CD14-positive monocyte (primary cell): ENCODE measurements around the gene FLAD1. TPM values are rescaled to one million over a fixed set of nuclear protein-coding genes. Genes with fewer than 3 reads are reported as not detected.

ENCODE experiments used
- DNase-seq, 3 donors: peaks; one replicate each; pipeline ENCODE4 v3.0.0-alpha.2; 2011 to 2022
- H2AFZ ChIP-seq: 2 replicates; pipeline ENCODE4 v1.6.0; 2012; ENCODE audit warnings: mild to moderate bottlenecking, low read depth, low read length, inconsistent platforms; ENCODE audit not compliant: insufficient read depth, poor library complexity, severe bottlenecking
- H3K27ac ChIP-seq, 2 donors: 1 replicate in 1 of 2; 2 replicates in 1 of 2; pipeline ENCODE4 v1.5.1; 2012 to 2013; ENCODE audit warnings: low read length in 2 of 2, control low read depth in 1 of 2, inconsistent platforms in 1 of 2, low read depth in 1 of 2, mild to moderate bottlenecking in 1 of 2
- H3K27me3 ChIP-seq, 2 donors: one replicate each; pipeline versions ENCODE4 v1.6.0 to v1.6.1; 2011 to 2013; ENCODE audit warnings: low read length in 2 of 2; ENCODE audit not compliant: control insufficient read depth in 2 of 2, insufficient read depth in 2 of 2
- H3K36me3 ChIP-seq, 2 donors: replicated peaks in 1 of 2; 1 replicate in 1 of 2; 2 replicates in 1 of 2; pipeline versions ENCODE4 v1.5.1 to v1.6.1; 2012 to 2013; ENCODE audit warnings: low read length in 2 of 2, control low read depth in 1 of 2, inconsistent platforms in 1 of 2, mild to moderate bottlenecking in 1 of 2; ENCODE audit not compliant: insufficient read depth in 2 of 2, control insufficient read depth in 1 of 2
- H3K4me1 ChIP-seq, 2 donors: 1 replicate in 1 of 2; 2 replicates in 1 of 2; pipeline versions ENCODE4 v1.5.1 to v1.6.1; 2012 to 2013; ENCODE audit warnings: low read length in 2 of 2, control low read depth in 1 of 2, inconsistent platforms in 1 of 2, mild to moderate bottlenecking in 1 of 2, moderate library complexity in 1 of 2; ENCODE audit not compliant: insufficient read depth in 2 of 2, control insufficient read depth in 1 of 2
- H3K4me2 ChIP-seq: replicated peaks from 2 replicates; pipeline ENCODE3; 2012; ENCODE audit warnings: low read length, moderate library complexity, mild to moderate bottlenecking; ENCODE audit not compliant: poor library complexity, severe bottlenecking; ENCODE audit errors: extremely low read depth
- H3K4me3 ChIP-seq, 3 experiments: fragments of 200-600 bp in 1 of 3; sonication (generic) in 1 of 3; replicated peaks in 1 of 3; 1 replicate in 2 of 3; 2 replicates in 1 of 3; pipeline ENCODE4 v1.5.1; 2011 to 2013; ENCODE audit warnings: low read length in 3 of 3, mild to moderate bottlenecking in 3 of 3, control low read depth in 2 of 3, low read depth in 2 of 3, inconsistent platforms in 1 of 3, moderate library complexity in 1 of 3
- H3K79me2 ChIP-seq: 2 replicates; pipeline ENCODE4 v1.6.0; 2012; ENCODE audit warnings: mild to moderate bottlenecking, control low read depth, inconsistent platforms, low read length, moderate library complexity; ENCODE audit not compliant: insufficient read depth
- H3K9ac ChIP-seq: 2 replicates; pipeline ENCODE4 v1.6.0; 2017; ENCODE audit warnings: low read length, mild to moderate bottlenecking; ENCODE audit not compliant: insufficient read depth, poor library complexity, severe bottlenecking
- H3K9me3 ChIP-seq, 2 donors: replicated peaks in 1 of 2; 1 replicate in 1 of 2; 2 replicates in 1 of 2; pipeline versions ENCODE4 v1.5.1 to v1.6.1; 2012 to 2013; ENCODE audit warnings: low read length in 2 of 2, control low read depth in 1 of 2; ENCODE audit not compliant: control insufficient read depth in 1 of 2, insufficient read depth in 1 of 2
- H4K20me1 ChIP-seq: 2 replicates; pipeline ENCODE4 v1.6.0; 2012; ENCODE audit warnings: mild to moderate bottlenecking, low read length, control low read depth, moderate library complexity; ENCODE audit not compliant: insufficient read depth
- H3K27ac Mint-ChIP-seq, 7 donors: one replicate each; pipeline ENCODE4 v1.8.0; 2020; ENCODE audit warnings: mild to moderate bottlenecking in 7 of 7, mixed read lengths in 7 of 7, moderate library complexity in 6 of 7, inconsistent platforms in 2 of 7
- H3K27me3 Mint-ChIP-seq, 3 donors: one replicate each; pipeline ENCODE4 v1.8.0; 2021 to 2022; ENCODE audit warnings: low read depth in 3 of 3, mild to moderate bottlenecking in 3 of 3, mixed read lengths in 3 of 3, moderate library complexity in 3 of 3, inconsistent platforms in 1 of 3
- H3K36me3 Mint-ChIP-seq, 2 donors: one replicate each; pipeline ENCODE4 v1.8.0; 2020; ENCODE audit warnings: mixed read lengths in 2 of 2, inconsistent platforms in 1 of 2, mild to moderate bottlenecking in 1 of 2
- H3K4me1 Mint-ChIP-seq: one replicate; pipeline ENCODE4 v1.8.0; 2020; ENCODE audit warnings: mild to moderate bottlenecking, mixed read lengths
- H3K4me3 Mint-ChIP-seq, 2 donors: one replicate each; pipeline ENCODE4 v1.8.0; 2020; ENCODE audit warnings: mild to moderate bottlenecking in 2 of 2, mixed read lengths in 2 of 2, moderate library complexity in 1 of 2
- H3K9me3 Mint-ChIP-seq, 7 donors: one replicate each; pipeline ENCODE4 v1.8.0; 2020 to 2022; ENCODE audit warnings: mixed read lengths in 7 of 7, mild to moderate bottlenecking in 6 of 7, moderate library complexity in 6 of 7, inconsistent platforms in 2 of 7
- CTCF ChIP-seq: fragments of 200-600 bp; IDR thresholded peaks from one replicate; pipeline ENCODE4 v1.8.0; 2022; ENCODE audit warnings: antibody characterized with exemption, mild to moderate bottlenecking
- WGBS: methylation state at CpG from one replicate; pipeline ENCODE4 v1.1.5; 2013; ENCODE audit warnings: missing lambda C conversion rate; ENCODE audit not compliant: insufficient coverage; 5-methylcytosine and 5-hydroxymethylcytosine counted together
- intact Hi-C, 2 donors: fragments of 100-400 bp; cut with micrococcal nuclease; formaldehyde crosslinking; loops; one replicate each; pipeline versions ENCODE4 v1.15.0 to v1.15.1; 2023
- polyA plus RNA-seq, 3 donors: library from polyadenylated mRNA; depleted of rRNA in 1 of 3; unstranded in 2 of 3; stranded (reverse) in 1 of 3; fragments of 300-500 nt in 2 of 3; fragments of >200 nt in 1 of 3; fragmentation: Illumina TruSeq in 2 of 3; gene quantifications; 1 replicate in 2 of 3; 2 replicates in 1 of 3; pipeline ENCODE4 v1.2.3, GENCODE V29; 2012 to 2021

FLAD1 gene
- polyA plus RNA-seq, 3 donors, result 31.5 to 41.6 (median 35.1) TPM

DNA sequence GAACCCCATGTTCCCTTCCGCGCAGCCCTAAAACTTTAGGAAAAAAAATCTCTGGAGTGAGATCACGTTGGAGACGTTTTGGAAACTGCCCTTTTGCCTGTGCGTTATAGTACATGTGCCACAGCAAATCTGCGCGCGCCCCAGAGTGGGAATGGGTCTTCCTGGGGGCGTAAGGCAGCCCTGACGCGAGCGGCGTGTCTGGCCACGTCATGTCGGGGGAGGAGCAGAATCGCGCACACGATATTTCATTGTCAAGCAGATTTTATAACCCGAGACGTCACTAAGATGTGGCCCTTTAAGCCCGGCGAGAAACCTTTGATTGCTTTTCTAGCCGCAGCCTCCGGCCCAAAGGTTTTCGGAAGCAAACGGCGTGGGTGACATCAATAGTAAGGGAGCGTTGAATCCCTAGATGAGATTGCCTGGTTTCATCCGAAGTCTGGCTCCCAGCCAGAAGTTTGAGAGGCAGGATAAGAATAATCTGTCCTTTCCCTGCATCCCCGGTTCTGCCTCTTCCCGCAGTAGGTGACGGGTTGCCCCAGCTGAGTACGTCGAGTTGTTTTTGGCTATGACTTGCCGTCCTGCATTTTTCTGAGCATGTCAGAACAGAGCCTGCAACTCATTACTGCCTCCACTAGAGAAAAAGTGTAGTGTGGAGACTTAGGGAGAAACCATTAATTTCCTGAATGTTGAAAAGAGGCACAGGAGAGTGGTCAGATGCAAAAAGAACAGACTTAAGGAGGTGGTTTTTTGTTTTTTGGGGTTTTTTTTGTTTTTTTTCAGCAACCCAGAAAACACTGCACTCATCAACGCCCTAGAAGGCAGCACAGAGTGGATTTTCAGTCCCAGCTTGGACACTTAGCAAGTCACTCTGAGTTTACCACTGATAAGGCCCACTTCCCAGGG lies 45.8 kb upstream of the FLAD1 start:
- Mint-ChIP-seq H3K9me3 (peaks cover 0 to 2% (median 0%) of the 10 kb centered on the region in 7 donors), H3K4me1 (peaks cover 63% of the 10 kb centered on the region), H3K27me3 (peaks cover 0 to 2% (median 0%) of the 10 kb centered on the region in 3 donors), H3K36me3 (peaks cover 3% of the 10 kb centered on the region in 2 donors), H3K4me3 (peak overlapping the region; percentile 98 to 99), H3K27ac (peak overlapping the region; percentile 99 to 100 (median 99))
- no peaks in the 10 kb centered on the region for H3K9me3 ChIP-seq
- peak; percentile 80 to 96 (median 91) for DNase-seq
- H2AFZ ChIP-seq, result peak overlapping the region; percentile 90
- peak overlapping the region; percentile 90 for H3K4me2 ChIP-seq
- peaks cover 0 to under 1% of the 10 kb centered on the region in 2 donors for H3K36me3 ChIP-seq
- TF ChIP-seq CTCF, result no peak
- 0% methylated on average over 31 of the region's 36 CpGs for WGBS
- peaks cover 15% of the 10 kb centered on the region for H3K79me2 ChIP-seq
- H3K4me1 ChIP-seq, result peaks cover 36 to 49% of the 10 kb centered on the region in 2 donors
- peak overlapping the region; percentile 95 for H3K9ac ChIP-seq
- H3K4me3 ChIP-seq, result peak overlapping the region; percentile 53 to 78 (median 76)
- intact Hi-C loops, result loop anchor here in 1 of 2 donors (10.0 kb wide), 1 partner anchor 383 kb away; the partner anchor contains the start of gene UBE2Q1
- peak overlapping the region; percentile 97 to 100 for H3K27ac ChIP-seq
- no peaks in the 10 kb centered on the region for H3K27me3 ChIP-seq
- H4K20me1 ChIP-seq, result no peaks in the 10 kb centered on the region

- Histone ChIP-seq H3K79me2 (peaks cover 15% of the 10 kb centered on the region), H3K27ac (peak overlapping the region; percentile 97 to 100), H4K20me1 (no peaks in the 10 kb centered on the region), H2AFZ (peak overlapping the region; percentile 90), H3K9me3 (no peaks in the 10 kb centered on the region), H3K36me3 (no peaks in the 10 kb centered on the region), H3K27me3 (no peaks in the 10 kb centered on the region), H3K4me1 (peaks cover 42 to 56% of the 10 kb centered on the region in 2 donors), H3K9ac (peak overlapping the region; percentile 95), H3K4me3 (peak overlapping the region; percentile 53 to 78 (median 76)), H3K4me2 (peak overlapping the region; percentile 90)
- Mint-ChIP-seq H3K27me3 (peaks cover 0 to 2% (median 0%) of the 10 kb centered on the region in 3 donors), H3K4me3 (peak overlapping the region; percentile 28 to 99), H3K27ac (peak overlapping the region; percentile 99 to 100 (median 99)), H3K4me1 (peaks cover 69% of the 10 kb centered on the region), H3K9me3 (peaks cover 0 to 2% (median 0%) of the 10 kb centered on the region in 7 donors), H3K36me3 (peaks cover 3% of the 10 kb centered on the region in 2 donors)
- DNase-seq, result no peak
- intact Hi-C loops, result loop anchor here in 1 of 2 donors (10.0 kb wide), 1 partner anchor 383 kb away; the partner anchor contains the start of gene UBE2Q1
- TF ChIP-seq CTCF, result no peak
- 98% methylated on average over 7 of the region's 8 CpGs for WGBS
These were observed 45.2 kb upstream of the FLAD1 start for GRCh38 chr1:154937988-154938386.
